Cardiac muscle cell (in vitro differentiated cells and primary cell): ENCODE measurements around the gene LMLN. TPM values are rescaled to one million over a fixed set of nuclear protein-coding genes. Genes with fewer than 3 reads are reported as not detected.
"Not testable (repeated sequence)": the region's sequence is repeated elsewhere in the genome, so short reads cannot be mapped to it uniquely, and the experiment has no call there.

Source experiments
- DNase-seq, 2 donors: peaks; one replicate each; pipeline versions ENCODE4 v3.0.0 to v3.0.0-alpha.2; 2010 to 2017; ENCODE audit warnings: low read depth in 1 of 2, low spot score in 1 of 2
- H3K27ac ChIP-seq: fragments of 200-600 bp; sonication (generic); 2 replicates; pipeline ENCODE4 v1.5.1; 2016
- H3K27me3 ChIP-seq: fragments of 200-600 bp; sonication (generic); 2 replicates; pipeline ENCODE4 v1.6.0; 2016; ENCODE audit warnings: control low read depth
- H3K36me3 ChIP-seq: fragments of 200-600 bp; sonication (generic); 2 replicates; pipeline ENCODE4 v1.5.1; 2016; ENCODE audit warnings: control low read depth
- H3K4me1 ChIP-seq: fragments of 200-600 bp; sonication (generic); 2 replicates; pipeline ENCODE4 v1.8.1; 2017; ENCODE audit warnings: low read depth, mild to moderate bottlenecking, mixed run types
- H3K4me3 ChIP-seq: fragments of 200-600 bp; sonication (generic); 2 replicates; pipeline ENCODE4 v1.5.1; 2016; ENCODE audit warnings: mild to moderate bottlenecking
- H3K9me3 ChIP-seq: fragments of 200-600 bp; sonication (generic); 2 replicates; pipeline ENCODE4 v1.5.1; 2017; ENCODE audit warnings: low read depth, mild to moderate bottlenecking, control low read depth
- polyA plus RNA-seq: library from polyadenylated mRNA; unstranded; fragments of >200 nt; fragmentation: Nextera tagmentation; extraction: Ambion mirVana; gene quantifications from 2 replicates; pipeline ENCODE4 v1.2.1, GENCODE V29; 2016
- total RNA-seq: library from RNA; depleted of rRNA; stranded (reverse); fragments of >200 nt; gene quantifications from 2 replicates; pipeline ENCODE4 v1.2.3, GENCODE V29; 2016
- TF ChIP-seq, protein P1 (sequence below): IDR thresholded peaks from 2 replicates; pipeline ENCODE4 v1.5.1; 2012; ENCODE audit warnings: low read depth, mild to moderate bottlenecking, low read length

Gene LMLN
- total and polyA plus RNA-seq, 2 experiments from 2014 or later: 4.9 to 7.7 TPM

DNA sequence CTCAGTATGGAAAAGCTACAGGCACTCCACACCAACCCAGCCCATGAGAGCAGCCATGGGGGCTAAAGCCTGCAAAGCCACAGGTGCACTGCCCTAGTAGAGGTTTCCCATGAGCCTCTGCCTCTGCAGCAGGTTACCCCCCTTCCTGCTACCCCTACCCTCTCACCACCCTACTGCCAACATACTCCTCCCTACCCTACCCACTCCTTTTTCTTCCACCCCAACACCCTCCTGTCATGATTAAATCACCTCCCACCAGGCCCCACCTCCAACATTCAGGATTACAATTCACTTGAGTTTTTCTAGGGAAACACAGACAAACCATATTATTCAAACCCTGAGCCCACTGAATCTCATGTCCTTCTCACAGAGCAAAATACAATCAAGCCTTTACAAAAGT, 88.4 kb downstream of the LMLN start:
- Histone ChIP-seq H3K9me3 (no peaks in the 10 kb centered on the region), H3K4me1 (no peaks in the 10 kb centered on the region), H3K4me3 (no peak overlapping the region), H3K36me3 (no peaks in the 10 kb centered on the region), H3K27me3 (no peaks in the 10 kb centered on the region), H3K27ac (no peak overlapping the region)
- no peak for DNase-seq
- TF ChIP-seq, protein P1, sequence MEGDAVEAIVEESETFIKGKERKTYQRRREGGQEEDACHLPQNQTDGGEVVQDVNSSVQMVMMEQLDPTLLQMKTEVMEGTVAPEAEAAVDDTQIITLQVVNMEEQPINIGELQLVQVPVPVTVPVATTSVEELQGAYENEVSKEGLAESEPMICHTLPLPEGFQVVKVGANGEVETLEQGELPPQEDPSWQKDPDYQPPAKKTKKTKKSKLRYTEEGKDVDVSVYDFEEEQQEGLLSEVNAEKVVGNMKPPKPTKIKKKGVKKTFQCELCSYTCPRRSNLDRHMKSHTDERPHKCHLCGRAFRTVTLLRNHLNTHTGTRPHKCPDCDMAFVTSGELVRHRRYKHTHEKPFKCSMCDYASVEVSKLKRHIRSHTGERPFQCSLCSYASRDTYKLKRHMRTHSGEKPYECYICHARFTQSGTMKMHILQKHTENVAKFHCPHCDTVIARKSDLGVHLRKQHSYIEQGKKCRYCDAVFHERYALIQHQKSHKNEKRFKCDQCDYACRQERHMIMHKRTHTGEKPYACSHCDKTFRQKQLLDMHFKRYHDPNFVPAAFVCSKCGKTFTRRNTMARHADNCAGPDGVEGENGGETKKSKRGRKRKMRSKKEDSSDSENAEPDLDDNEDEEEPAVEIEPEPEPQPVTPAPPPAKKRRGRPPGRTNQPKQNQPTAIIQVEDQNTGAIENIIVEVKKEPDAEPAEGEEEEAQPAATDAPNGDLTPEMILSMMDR: no peak

DNA sequence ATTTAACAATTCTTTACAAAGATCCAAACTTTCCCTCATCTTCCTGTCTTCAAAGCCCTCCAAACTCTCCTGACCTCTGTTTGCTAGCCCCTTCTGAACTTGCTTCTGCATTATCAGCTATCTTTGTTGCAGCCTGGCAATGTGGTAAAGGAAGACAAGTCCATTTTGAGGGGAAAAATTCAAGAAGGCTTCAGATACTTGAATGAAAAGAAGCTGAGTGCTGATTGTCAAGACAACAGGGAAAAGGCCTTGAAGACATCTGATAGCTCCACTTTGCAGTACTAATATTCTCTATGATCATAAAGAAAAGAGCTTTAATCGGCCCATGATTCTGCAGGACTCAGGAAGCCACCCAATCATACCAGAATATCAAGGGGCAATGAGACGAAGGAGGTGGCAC, 91.8 kb downstream of the LMLN start:
- DNase-seq: no peak

DNA sequence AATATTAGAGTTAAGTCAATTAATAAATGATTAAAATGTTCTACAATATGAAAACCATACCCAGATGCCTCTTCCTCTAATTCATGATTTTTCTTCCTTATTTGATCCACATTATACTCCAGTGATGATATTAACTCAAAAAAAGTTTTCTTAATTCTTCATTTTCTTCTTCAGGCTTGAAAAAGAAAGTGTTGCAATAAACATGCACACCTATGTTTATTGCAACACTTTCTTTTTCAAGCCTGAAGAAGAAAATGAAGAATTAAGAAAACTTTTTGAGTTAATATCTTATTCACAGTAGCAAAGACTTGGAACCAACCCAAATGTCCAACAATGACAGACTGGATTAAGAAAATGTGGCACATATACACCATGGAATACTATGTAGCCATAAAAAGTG, 93.4 kb downstream of the LMLN start:
- not testable (repeated sequence) for H3K27me3 ChIP-seq, H3K9me3 ChIP-seq, H3K4me3 ChIP-seq, DNase-seq, H3K36me3 ChIP-seq, H3K4me1 ChIP-seq, H3K27ac ChIP-seq

More for the DNA sequence above, 91.8 kb downstream of the LMLN start:
- H3K27me3 ChIP-seq: no peaks in the 10 kb centered on the region
- no peaks in the 10 kb centered on the region for H3K9me3 ChIP-seq
- no peak overlapping the region for H3K27ac ChIP-seq
- TF ChIP-seq, protein P1: no peak
- H3K36me3 ChIP-seq: no peaks in the 10 kb centered on the region
- H3K4me1 ChIP-seq: no peaks in the 10 kb centered on the region
- no peak overlapping the region for H3K4me3 ChIP-seq

DNA sequence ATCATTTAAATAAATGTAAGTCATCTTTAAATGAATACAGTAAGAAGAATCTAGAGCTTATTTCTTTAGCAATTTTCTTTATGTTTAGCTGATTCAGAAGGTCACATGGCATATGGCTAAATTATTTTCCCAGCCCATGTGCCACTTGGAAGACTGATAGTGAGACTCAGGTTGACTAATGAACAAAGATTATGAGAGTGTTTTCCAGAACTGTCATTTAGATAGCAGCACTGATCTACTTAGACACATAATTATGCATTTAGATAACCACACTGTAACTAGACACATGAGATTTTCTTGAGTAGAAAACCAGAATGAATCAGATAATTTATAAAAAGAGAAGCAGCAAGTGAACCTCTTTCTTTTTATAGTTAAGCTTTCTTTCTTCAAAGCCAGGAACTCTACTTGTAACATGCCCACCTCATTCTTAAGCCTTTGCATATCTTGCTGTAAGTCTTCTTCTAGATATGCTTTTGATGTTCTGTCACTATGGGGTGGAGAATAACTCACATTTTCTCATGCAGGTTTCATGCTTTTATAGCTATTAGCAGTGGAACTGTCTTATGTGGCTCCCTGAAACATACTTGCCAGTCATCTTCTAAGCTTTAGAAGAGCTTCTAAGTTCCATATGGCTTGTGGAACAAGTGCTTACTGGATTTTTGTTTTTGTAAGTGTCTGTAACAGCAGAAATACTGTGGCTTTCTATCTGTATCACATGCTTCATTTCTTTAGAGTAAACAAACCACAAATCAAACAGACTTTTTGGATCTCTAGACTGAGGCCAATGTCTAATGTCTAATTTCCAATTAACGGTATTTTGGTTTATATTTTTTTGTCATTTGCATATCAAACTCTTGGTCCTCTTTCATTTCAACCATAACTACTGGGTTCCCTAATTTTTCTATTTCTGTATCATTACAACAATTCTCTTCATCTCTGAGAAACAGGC, 101.4 kb downstream of the LMLN start:
- no peaks in the 10 kb centered on the region for H3K9me3 ChIP-seq
- TF ChIP-seq, protein P1: no peak
- H3K27ac ChIP-seq: no peak overlapping the region
- peaks cover 48% of the 10 kb centered on the region for H3K27me3 ChIP-seq
- no peak overlapping the region for H3K4me3 ChIP-seq
- no peaks in the 10 kb centered on the region for H3K4me1 ChIP-seq
- H3K36me3 ChIP-seq: no peaks in the 10 kb centered on the region
- DNase-seq: no peak

DNA sequence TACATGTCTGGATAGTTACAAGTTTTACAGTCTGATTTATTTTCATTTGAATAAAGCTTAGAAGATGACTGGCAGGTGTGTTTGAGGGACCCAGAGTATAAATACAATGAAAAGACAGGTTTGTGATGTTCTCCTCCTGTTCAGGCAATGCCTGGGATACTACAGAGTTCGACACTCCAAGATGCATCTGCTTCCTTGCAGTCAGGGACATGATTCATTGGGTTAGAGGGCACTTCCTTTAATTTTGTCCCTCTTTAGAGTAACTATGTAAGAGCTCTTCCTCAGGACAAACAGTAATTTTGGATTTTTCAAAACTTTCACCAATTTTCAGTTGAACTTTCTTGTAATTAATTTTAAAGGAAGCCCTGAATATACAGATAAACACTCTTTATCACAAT, 102.0 kb downstream of the LMLN start:
- Histone ChIP-seq H3K4me1 (no peaks in the 10 kb centered on the region), H3K4me3 (no peak overlapping the region), H3K36me3 (no peaks in the 10 kb centered on the region), H3K27me3 (peaks cover 48% of the 10 kb centered on the region), H3K9me3 (no peaks in the 10 kb centered on the region), H3K27ac (no peak overlapping the region)
- no peak for DNase-seq
- TF ChIP-seq, protein P1: no peak

DNA sequence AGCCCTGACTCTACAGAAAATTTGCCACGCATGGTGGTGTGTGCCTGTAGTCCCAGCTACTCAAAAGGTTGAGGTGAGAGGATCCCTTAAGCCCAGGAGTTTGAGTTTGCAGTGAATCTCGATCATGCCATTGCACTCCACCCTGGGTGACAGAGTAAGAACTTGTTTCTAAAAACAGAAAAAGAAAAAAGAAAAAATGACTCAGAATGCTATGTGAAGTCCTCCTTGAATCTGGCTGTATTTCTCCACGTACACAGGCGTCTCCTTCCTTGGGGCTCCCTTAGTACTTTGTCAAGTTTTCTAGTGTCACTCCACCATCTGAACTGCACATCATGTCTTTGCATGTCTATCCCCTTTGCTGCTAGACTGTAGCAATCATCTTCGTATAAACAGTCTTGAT, 104.4 kb downstream of the LMLN start:
- TF ChIP-seq, protein P1: no peak
- Histone ChIP-seq H3K36me3 (no peaks in the 10 kb centered on the region), H3K27me3 (peaks cover 34% of the 10 kb centered on the region), H3K27ac (no peak overlapping the region), H3K9me3 (no peaks in the 10 kb centered on the region), H3K4me3 (no peak overlapping the region), H3K4me1 (no peaks in the 10 kb centered on the region)
- DNase-seq: no peak
